ENCODE measurements around the gene GLB1L3.
"Not testable (repeated sequence)": the region's sequence is repeated elsewhere in the genome, so short reads cannot be mapped to it uniquely, and the experiment has no call there.

Gene GLB1L3

DNA sequence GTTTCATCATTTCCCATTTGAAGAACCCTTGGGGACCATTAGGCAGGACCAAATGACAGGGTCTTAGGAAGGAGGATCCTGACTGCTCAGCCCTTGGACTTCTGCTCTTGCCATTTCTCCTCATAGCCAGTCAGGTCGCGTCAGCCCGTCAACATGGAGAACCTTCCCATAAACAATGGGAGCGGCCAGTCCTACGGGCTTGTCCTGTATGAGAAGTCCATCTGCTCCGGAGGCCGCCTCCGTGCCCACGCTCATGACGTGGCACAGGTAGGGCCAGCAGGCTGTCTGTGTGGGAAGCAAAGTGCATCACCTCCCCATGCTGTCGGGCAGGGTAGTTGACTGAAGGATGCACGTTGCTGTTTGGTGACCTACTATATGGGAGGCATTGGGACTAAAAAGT is 36.0 kb downstream of the GLB1L3 start:
- no peak for TF ChIP-seq CTCF (IDR thresholded peaks at IDR 0.05; ENCODE audit: low read depth, low read length)

GRCh38 chr11:134312807-134313206 is 36.6 kb downstream of the GLB1L3 start:
- no peak for TF ChIP-seq CTCF (IDR thresholded peaks at IDR 0.05; ENCODE audit: low read depth, low read length)
- no peak for DNase-seq (ENCODE audit: extremely low read depth, low read depth)

More for the DNA sequence above, 36.0 kb downstream of the GLB1L3 start:
- DNase-seq (ENCODE audit: extremely low read depth, low read depth), result no peak

DNA sequence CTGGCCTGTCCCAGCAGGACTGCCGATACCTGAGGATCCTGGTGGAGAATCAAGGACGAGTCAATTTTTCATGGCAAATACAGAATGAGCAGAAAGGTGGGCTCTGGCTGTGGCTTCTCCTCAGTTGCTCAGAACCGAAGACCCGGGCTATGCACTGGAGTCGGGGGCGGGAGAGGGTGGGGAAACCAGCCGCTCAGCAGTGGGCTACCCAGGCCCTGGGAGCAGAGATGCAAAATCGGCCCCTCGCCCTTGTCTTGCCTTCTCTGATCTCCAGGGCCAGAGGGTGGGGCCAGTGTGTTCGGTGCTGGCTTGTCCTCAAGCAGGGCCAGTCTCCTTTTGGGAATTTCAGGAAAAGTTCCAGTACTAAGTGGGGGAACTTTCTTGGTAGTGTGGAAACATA is 37.2 kb downstream of the GLB1L3 start:
- TF ChIP-seq CTCF (IDR thresholded peaks at IDR 0.05; ENCODE audit: low read depth, low read length), result no peak
- no peak for DNase-seq (ENCODE audit: extremely low read depth, low read depth)

- no peak for TF ChIP-seq CTCF (IDR thresholded peaks at IDR 0.05; ENCODE audit: low read depth, low read length)
- DNase-seq (ENCODE audit: extremely low read depth, low read depth), result no peak
Observed at GRCh38 chr11:134313821-134314607, 37.8 kb downstream of the GLB1L3 start.

DNA sequence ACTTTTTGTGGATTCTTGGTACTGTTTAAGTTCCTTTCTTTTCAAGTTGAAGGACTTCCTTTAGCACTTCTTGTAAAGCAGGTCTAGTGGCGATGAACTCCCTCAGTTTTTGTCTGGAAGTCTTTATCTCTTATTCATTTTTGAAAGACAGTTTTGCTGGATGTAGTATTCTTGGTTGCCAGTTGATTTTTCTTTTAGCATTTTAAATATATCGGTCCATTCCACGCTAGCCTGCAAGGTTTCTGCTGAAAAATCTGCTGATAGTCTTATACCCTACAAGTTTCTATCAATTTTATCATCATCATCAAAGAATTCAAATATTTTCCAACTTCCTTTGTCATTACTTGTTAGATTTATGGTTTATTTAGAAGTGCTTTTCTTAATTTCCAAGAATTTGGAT is 40.9 kb downstream of the GLB1L3 start:
- DNase-seq (ENCODE audit: extremely low read depth, low read depth), result no peak
- TF ChIP-seq CTCF (IDR thresholded peaks at IDR 0.05; ENCODE audit: low read depth, low read length), result no peak

GRCh38 chr11:134321373-134321772 is 45.2 kb downstream of the GLB1L3 start:
- not testable (repeated sequence) for DNase-seq (ENCODE audit: extremely low read depth, low read depth)

DNA sequence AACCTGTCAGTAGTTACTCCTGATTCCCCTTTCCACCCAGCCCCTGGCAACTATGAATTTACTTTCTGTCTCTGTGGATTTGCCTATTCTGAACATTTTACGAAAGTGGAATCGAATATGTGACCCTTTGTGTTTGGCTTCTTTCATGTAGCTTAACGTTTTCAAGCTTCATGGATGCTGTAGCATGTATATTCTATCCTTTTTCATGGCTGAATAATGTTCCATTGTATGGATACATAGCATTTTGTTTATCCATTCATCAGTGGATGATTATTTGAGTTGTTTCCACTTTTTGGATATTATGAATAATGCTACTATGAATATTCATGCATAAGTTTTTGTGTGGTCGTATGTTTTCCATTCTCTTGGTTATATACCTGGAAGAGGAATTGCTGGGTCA is 46.4 kb downstream of the GLB1L3 start:
- no peak for TF ChIP-seq CTCF (IDR thresholded peaks at IDR 0.05; ENCODE audit: low read depth, low read length)

GRCh38 chr11:134328433-134328832 is 52.3 kb downstream of the GLB1L3 start:
- no peak for DNase-seq (ENCODE audit: extremely low read depth, low read depth)
- no peak for TF ChIP-seq CTCF (IDR thresholded peaks at IDR 0.05; ENCODE audit: low read depth, low read length)

More for the DNA sequence above, 46.4 kb downstream of the GLB1L3 start:
- DNase-seq (ENCODE audit: extremely low read depth, low read depth), result no peak
